GM23248 (cell line): ENCODE measurements around the gene HOXB4. TPM values are rescaled to one million over a fixed set of nuclear protein-coding genes. Genes with fewer than 3 reads are reported as not detected.
A peak's percentile ranks its signal among the peaks of the same experiment; 100 is the strongest.

ENCODE experiments used
- DNase-seq: peaks from one replicate; pipeline ENCODE4 v3.0.0-alpha.2; 2015
- H2AFZ ChIP-seq: fragments of 200-600 bp; sonication (generic); 2 replicates; pipeline ENCODE4 v1.6.1; 2016; ENCODE audit warnings: antibody characterized with exemption
- H3F3A ChIP-seq: fragments of 200-600 bp; sonication (generic); 2 replicates; pipeline ENCODE4 v1.6.1; 2016; ENCODE audit warnings: mild to moderate bottlenecking, antibody characterized with exemption, mixed run types; ENCODE audit not compliant: insufficient read depth
- H3K27ac ChIP-seq: fragments of 200-600 bp; sonication (generic); 2 replicates; pipeline ENCODE4 v1.5.1; 2016; ENCODE audit warnings: mild to moderate bottlenecking
- H3K27me3 ChIP-seq: fragments of 200-600 bp; sonication (generic); replicated peaks from 2 replicates; pipeline ENCODE4 v1.6.1; 2016; ENCODE audit warnings: mild to moderate bottlenecking; ENCODE audit not compliant: insufficient read depth
- H3K36me3 ChIP-seq: fragments of 200-600 bp; sonication (generic); 2 replicates; pipeline ENCODE4 v1.6.1; 2016; ENCODE audit warnings: low read depth, mild to moderate bottlenecking
- H3K4me1 ChIP-seq: fragments of 200-600 bp; sonication (generic); 2 replicates; pipeline ENCODE4 v1.6.1; 2016; ENCODE audit warnings: mild to moderate bottlenecking; ENCODE audit not compliant: insufficient read depth
- H3K4me2 ChIP-seq: fragments of 200-600 bp; sonication (generic); one replicate; pipeline ENCODE4 v1.6.1; 2016; ENCODE audit warnings: mild to moderate bottlenecking; ENCODE audit not compliant: unreplicated experiment
- H3K4me3 ChIP-seq: fragments of 200-600 bp; sonication (generic); 2 replicates; pipeline ENCODE4 v1.5.1; 2016; ENCODE audit warnings: mild to moderate bottlenecking
- H3K79me2 ChIP-seq: fragments of 200-600 bp; sonication (generic); 2 replicates; pipeline ENCODE4 v1.6.1; 2016; ENCODE audit warnings: mild to moderate bottlenecking; ENCODE audit not compliant: insufficient read depth
- H3K9ac ChIP-seq: fragments of 200-600 bp; sonication (generic); 2 replicates; pipeline ENCODE4 v1.6.1; 2016; ENCODE audit warnings: mild to moderate bottlenecking
- H3K9me2 ChIP-seq: fragments of 200-600 bp; sonication (generic); 2 replicates; pipeline ENCODE4 v1.6.1; 2016; ENCODE audit warnings: mixed run types, mild to moderate bottlenecking, moderate library complexity; ENCODE audit not compliant: insufficient read depth
- H3K9me3 ChIP-seq: fragments of 200-600 bp; sonication (generic); one replicate; pipeline ENCODE4 v1.6.1; 2017; ENCODE audit warnings: low read depth
- H4K20me1 ChIP-seq: fragments of 200-600 bp; sonication (generic); 2 replicates; pipeline ENCODE4 v1.6.0; 2016; ENCODE audit not compliant: insufficient read depth
- EZH2 ChIP-seq: fragments of 200-600 bp; sonication (generic); IDR thresholded peaks from 2 replicates; pipeline ENCODE4 v1.6.1; 2018; ENCODE audit warnings: antibody characterized with exemption, mild to moderate bottlenecking; ENCODE audit not compliant: insufficient read depth, poor library complexity, severe bottlenecking
- EZH2phosphoT487 ChIP-seq: fragments of 200-600 bp; sonication (generic); IDR thresholded peaks from 2 replicates; pipeline ENCODE4 v1.6.1; 2018; ENCODE audit warnings: antibody characterized with exemption, moderate library complexity, mild to moderate bottlenecking, low read depth; ENCODE audit not compliant: insufficient read depth
- WGBS, 2 experiments: methylation state at CpG; one replicate each; pipeline ENCODE4 v1.1.6; 2015 to 2017; ENCODE audit warnings: low lambda C conversion rate in 2 of 2, low coverage in 1 of 2; ENCODE audit errors: missing lambda C conversion rate in 2 of 2; 5-methylcytosine and 5-hydroxymethylcytosine counted together
- in situ Hi-C: fragments of 300-500 bp; cut with MboI; formaldehyde crosslinking; loops from 2 replicates; pipeline ENCODE4 v1.15.0; 2020
- polyA plus RNA-seq: library from polyadenylated mRNA; unstranded; fragments of >200 nt; fragmentation: Nextera tagmentation; extraction: Ambion mirVana; gene quantifications from 2 replicates; pipeline ENCODE4 v1.2.1, GENCODE V29; 2016
- total RNA-seq: library from RNA; depleted of rRNA; stranded (reverse); fragments of >200 nt; shearing (Covaris generic); gene quantifications from 2 replicates; pipeline ENCODE4 v1.2.3, GENCODE V29; 2014

HOXB4 gene
- total and polyA plus RNA-seq, 2 experiments from 2014 or later, result 1.2 to 2.2 TPM

DNA sequence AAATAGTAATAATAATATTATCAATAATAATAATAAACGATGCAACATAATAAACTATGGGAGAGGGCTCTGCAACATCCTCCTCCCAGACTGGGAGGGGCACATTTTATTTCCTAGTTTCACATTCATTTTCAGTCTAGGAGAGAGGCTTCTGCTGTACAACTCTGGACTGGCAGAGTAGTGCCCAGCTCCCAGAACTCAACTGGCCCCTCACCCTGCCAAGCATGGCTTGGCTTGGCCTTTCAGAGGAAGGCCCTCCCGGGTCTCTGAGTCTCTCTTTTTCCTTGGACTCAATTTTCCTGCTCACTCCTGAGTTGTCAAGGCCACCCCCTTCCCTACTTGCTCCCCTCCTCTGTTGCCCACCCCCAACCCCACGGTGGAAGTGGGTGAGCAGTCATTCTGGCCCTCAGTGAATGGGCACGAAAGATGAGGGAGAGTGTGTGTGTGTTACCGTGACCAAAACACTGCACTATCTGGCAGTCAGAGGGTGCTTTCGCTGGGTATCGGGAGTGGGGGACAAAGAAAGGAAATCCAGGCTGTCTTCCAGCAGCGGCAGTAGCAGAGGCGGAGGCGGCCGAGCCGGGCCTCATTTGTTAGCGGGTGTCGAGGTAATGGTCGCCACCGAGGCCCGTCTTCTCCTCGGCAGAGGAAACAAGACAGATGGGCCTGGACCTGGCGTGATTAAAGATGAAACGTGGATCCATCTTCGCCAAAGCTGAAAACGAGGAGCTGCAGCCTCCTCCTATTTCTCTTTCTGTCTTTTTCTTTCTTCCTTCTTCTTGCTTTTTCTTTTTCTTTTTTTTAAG lies 2.3 kb downstream of the HOXB4 start:
- H3K4me3 ChIP-seq, result 0 out of 2 replicates have a peak overlapping the region, but pooled peaks have one; percentile 83
- H3F3A ChIP-seq, result peaks cover 5% of the 10 kb centered on the region; the same call in 1 of the 2 replicates
- no peaks in the 10 kb centered on the region for H3K27me3 ChIP-seq
- no peak for DNase-seq
- no peak overlapping the region for H3K4me2 ChIP-seq
- H3K27ac ChIP-seq, result peak overlapping the region; percentile 61
- no peaks in the 10 kb centered on the region for H3K9me2 ChIP-seq
- no peaks in the 10 kb centered on the region for H3K36me3 ChIP-seq
- 80 to 85% methylated on average over 21 to 22 of the region's 22 CpGs for WGBS, 2 experiments
- peak overlapping the region; percentile 79; the same call in 1 of the 2 replicates for H3K9ac ChIP-seq
- in situ Hi-C loops, result no loop called here
- H2AFZ ChIP-seq, result no peak overlapping the region
- TF ChIP-seq EZH2 (no peak), EZH2phosphoT487 (no peak)
- no peaks in the 10 kb centered on the region for H3K9me3 ChIP-seq
- H3K79me2 ChIP-seq, result peaks cover 64% of the 10 kb centered on the region
- H4K20me1 ChIP-seq, result no peaks in the 10 kb centered on the region
- H3K4me1 ChIP-seq, result peaks cover 25% of the 10 kb centered on the region

DNA sequence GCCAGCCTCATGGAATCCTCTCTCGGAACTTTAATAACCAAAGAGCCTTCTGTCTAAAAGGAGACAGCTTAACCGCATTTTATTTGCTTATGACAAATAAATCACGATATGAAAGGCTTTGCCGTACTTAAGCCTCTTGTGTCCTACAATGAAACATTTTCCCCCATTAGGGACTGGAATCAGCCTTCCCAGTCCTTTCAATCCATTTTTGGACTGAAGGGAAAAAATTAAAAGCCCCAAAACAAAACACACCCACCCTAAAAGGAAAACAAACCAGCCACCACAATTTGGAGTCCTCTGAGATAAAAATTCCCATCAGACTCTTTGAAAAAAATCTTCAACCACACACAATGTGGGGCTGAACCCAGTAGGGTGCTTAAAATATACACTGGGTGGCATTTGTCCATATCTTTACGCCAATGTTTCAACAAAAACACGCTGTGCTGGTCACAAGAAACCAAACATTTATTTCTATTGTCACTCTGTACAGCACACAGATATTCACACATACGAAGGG lies 3.0 kb downstream of the HOXB4 start:
- no peaks in the 10 kb centered on the region for H4K20me1 ChIP-seq
- DNase-seq, result no peak
- H3K36me3 ChIP-seq, result no peaks in the 10 kb centered on the region
- H2AFZ ChIP-seq, result no peak overlapping the region
- peaks cover 5% of the 10 kb centered on the region; the same call in 1 of the 2 replicates for H3F3A ChIP-seq
- H3K4me2 ChIP-seq, result no peak overlapping the region
- peaks cover 32% of the 10 kb centered on the region for H3K4me1 ChIP-seq
- no peak overlapping the region for H3K27ac ChIP-seq
- TF ChIP-seq EZH2 (no peak), EZH2phosphoT487 (no peak)
- no peak overlapping the region for H3K4me3 ChIP-seq
- no peaks in the 10 kb centered on the region for H3K27me3 ChIP-seq
- H3K9me3 ChIP-seq, result no peaks in the 10 kb centered on the region
- peaks cover 64% of the 10 kb centered on the region for H3K79me2 ChIP-seq
- 0 out of 2 replicates have a peak overlapping the region, but pooled peaks have one; percentile 17 for H3K9ac ChIP-seq
- WGBS, 2 experiments, result 82 to 84% methylated on average over 7 of the region's 7 CpGs
- no peaks in the 10 kb centered on the region for H3K9me2 ChIP-seq
- in situ Hi-C loops, result no loop called here

DNA sequence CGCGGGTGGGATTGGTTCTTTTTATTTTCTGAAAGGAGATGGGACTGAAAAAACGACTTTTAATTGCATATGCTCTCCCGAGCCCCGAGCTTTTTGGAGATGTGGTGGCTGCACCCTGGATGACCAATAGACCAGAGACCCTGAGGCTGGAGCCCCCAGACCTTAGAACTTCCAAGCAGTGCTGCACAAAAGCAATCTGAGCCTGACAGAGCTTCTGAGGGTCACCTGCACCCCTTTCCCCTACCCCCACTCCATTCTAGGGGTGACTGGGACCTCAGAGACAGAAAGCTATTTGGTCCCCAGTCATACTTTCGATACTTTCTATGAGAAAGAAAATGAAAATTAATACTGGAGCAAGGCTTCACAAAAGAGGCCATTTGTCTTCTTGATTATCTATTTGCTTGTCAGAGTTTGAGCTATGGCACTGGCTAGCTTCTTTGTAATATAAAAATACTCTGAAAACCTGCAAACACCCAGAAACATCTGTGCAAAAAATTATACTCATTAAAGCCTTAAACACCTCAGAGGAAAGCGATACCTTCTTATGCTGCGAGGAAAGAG lies 3.6 kb downstream of the HOXB4 start:
- no peak for DNase-seq
- in situ Hi-C loops, result no loop called here
- Histone ChIP-seq H2AFZ (no peak overlapping the region), H3K4me3 (no peak overlapping the region), H3K9ac (no peak overlapping the region), H3K4me2 (no peak overlapping the region), H3K79me2 (peaks cover 64% of the 10 kb centered on the region), H3F3A (peaks cover 5% of the 10 kb centered on the region; the same call in 1 of the 2 replicates), H3K4me1 (peaks cover 36% of the 10 kb centered on the region), H4K20me1 (no peaks in the 10 kb centered on the region), H3K27me3 (no peaks in the 10 kb centered on the region), H3K27ac (no peak overlapping the region), H3K9me2 (no peaks in the 10 kb centered on the region), H3K36me3 (no peaks in the 10 kb centered on the region), H3K9me3 (no peaks in the 10 kb centered on the region)
- WGBS, 2 experiments, result 82 to 85% methylated on average over 8 of the region's 8 CpGs
- TF ChIP-seq EZH2phosphoT487, result no peak
- no peak for TF ChIP-seq EZH2

DNA sequence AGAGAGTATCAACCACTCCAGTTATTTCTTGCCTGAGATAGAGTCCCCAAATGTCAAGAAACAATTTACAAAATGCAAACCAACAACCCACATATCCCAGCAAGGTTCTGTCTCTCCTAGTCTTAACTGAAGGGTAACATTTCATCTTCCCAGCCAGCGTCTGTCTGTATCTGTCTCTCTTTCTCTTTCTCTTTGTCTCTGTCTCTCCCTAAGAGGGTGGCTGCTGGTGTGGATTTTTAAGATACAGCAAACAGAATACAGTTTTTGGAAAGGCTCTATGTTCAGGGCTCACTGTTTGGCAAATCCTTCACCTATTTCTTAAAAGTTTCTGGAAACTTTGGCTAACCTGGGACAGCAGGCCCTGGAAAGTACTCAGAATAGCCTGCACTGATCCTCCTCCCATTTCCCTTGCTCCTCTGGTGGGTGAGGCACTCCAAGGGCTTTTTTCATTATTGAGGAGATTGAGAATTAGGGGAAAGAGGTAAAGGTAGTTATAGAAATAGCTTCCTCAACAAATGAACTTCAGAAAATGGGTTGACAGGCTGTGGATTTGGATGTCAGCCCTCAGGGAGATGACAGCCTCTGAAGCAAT lies 6.2 kb downstream of the HOXB4 start:
- peak overlapping the region; percentile 62; the same call in 1 of the 2 replicates for H3K4me3 ChIP-seq
- H3F3A ChIP-seq, result peaks cover 5% of the 10 kb centered on the region; the same call in 1 of the 2 replicates
- 36 to 80% methylated on average over 1 of the region's 1 CpG for WGBS, 2 experiments
- peak overlapping the region; percentile 57 for H3K4me2 ChIP-seq
- peaks cover 71% of the 10 kb centered on the region for H3K79me2 ChIP-seq
- H2AFZ ChIP-seq, result peak overlapping the region; percentile 65; the same call in 1 of the 2 replicates
- H3K27ac ChIP-seq, result peak overlapping the region; percentile 48
- peaks cover 31% of the 10 kb centered on the region for H3K4me1 ChIP-seq
- no peaks in the 10 kb centered on the region for H3K9me2 ChIP-seq
- no peaks in the 10 kb centered on the region for H3K36me3 ChIP-seq
- no peaks in the 10 kb centered on the region for H4K20me1 ChIP-seq
- H3K27me3 ChIP-seq, result no peaks in the 10 kb centered on the region
- in situ Hi-C loops, result no loop called here
- DNase-seq, result no peak
- H3K9ac ChIP-seq, result peak overlapping the region; percentile 72
- TF ChIP-seq EZH2phosphoT487 (no peak), EZH2 (no peak)
- H3K9me3 ChIP-seq, result no peaks in the 10 kb centered on the region
